Activated T-cell treated with anti-CD3 and anti-CD28 coated beads for 4 hours (primary cell): ENCODE measurements around the gene TCP11.

Source experiments
- DNase-seq: peaks from one replicate; pipeline ENCODE4 v3.0.0-alpha.2; 2020

TCP11 gene

DNA sequence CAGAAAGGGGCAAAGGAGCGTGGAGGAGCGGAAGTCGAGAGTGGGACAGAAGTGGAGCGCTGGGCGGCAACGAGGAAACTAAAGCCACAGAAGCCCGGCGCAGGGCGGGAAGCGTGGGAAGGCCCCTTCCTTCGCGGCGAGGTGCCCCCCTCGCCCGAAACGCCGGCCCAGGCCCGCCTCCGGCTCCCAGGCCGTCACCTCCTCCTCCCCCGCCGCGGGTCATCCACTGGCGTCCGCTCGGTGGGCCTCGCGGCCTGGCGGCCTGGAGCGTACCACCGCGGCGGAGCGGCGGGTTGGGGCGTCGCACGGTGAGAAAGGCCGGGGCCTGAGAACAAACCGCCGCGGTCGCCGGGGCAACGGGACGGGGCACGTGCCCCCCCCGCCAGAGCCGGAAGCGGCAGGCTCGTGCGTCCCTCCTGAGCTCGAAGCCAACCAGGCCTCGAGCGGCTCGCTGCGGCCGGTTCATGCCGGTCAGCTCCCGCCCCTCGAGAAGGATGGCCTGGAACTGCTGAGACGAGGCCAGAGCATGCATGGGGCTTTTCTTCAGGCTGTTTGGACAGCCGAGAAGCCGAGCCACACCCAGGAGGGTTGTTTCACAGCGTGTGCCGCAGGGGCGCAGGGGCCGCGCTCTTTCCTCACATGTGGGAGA, at the start of gene TCP11:
TSS of gene TCP11 (minus strand) at position 333 of the 649 bp plus-strand sequence. CDS start 469 bp downstream, outside the sequence.
- no peak for DNase-seq

DNA sequence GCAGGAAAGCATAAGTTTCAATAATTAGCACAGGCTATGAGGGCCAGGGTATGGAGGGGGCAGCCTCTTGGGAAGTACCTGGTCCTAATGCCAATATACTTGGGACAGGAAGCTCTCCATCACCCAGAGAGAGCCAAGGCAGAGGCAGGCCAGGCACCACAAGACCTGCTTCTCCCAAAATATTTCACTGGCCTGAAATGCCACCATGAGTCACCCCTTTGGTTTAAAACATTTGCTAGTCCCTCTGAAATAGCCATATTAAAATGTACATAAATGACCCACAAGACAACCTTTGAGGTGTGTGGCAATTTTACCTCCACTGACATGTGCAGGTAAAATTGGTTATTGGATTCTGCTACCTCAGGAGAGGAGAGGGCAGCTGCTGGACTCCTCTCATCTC, 49.2 kb upstream of the TCP11 start:
- DNase-seq: no peak

DNA sequence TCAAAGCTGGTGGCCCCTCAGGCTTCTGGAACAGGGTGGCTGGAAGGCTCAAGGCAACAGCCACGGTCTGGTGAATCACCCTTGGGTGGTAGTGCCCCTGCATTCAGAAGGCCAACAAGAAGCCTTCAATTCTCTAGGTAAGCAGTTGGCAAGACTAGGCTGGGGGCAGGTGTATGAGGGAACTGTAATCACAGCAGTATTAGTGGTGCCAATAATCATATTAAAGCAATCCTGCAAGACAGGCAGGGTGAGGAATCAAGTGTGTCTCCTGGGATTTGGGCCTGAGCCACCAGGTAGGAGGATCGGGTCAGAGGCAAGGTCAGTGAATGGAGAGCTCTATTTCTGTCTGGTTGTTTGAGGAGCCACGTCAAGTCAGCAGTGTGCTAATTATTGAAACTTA, 47.7 kb upstream of the TCP11 start:
- DNase-seq: no peak

DNA sequence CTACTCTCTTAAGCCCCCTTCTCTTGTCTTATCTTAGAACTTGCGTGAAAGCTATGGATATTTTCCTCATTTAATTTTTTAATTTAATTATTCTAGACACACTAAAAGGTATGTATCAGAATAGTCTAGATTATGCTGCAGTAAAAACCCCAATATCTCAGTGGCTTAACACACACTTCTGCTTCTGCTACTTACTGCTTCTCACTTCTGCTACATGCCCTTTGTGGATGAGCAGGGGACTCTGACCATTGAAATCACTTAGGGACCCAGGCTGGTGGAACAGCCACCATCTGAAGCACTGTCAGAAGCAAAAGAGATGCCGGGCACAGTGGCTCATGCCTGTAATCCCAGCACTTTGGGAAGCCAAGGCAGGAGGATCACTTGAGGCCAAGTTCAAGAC, 45.4 kb upstream of the TCP11 start:
- DNase-seq: no peak

DNA sequence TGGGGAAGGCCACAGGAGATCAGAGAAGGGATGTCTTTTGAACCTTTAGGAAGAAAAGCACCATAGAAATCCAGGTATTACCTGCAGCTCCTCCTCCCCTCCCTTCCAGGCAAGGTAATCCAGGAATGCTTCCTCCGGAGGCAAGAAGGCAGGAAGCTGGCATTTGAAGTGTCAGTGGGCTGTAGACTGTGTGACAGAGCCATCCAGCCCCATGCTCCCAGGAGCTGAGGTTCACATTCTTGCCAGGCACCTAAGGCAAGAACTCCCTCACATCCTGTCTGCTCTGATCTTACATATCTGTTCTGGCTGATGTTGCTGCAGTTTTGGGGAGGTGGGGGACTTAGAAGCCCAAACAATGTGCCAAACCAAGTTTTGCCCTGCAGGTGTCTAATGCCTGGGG, 44.8 kb upstream of the TCP11 start:
- no peak for DNase-seq

DNA sequence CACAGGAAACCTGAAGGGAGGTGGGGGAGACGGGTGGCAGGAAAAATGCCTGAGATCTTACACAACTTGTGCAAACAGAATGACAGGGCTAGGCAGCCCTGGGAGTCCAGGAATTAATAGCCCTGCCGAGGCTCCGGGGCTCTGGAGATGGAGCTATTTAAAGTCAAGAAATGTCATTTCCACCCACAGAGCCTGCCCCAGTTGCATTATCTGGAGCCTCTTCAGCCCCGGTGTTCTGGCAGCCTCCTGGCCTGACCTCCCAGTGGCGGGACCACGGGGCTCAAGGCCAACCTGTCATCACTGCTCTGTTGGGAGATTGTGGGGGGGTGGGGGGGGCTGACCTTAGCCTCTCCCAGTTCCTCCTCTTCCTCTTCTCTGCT, 44.2 kb upstream of the TCP11 start:
- no peak for DNase-seq

DNA sequence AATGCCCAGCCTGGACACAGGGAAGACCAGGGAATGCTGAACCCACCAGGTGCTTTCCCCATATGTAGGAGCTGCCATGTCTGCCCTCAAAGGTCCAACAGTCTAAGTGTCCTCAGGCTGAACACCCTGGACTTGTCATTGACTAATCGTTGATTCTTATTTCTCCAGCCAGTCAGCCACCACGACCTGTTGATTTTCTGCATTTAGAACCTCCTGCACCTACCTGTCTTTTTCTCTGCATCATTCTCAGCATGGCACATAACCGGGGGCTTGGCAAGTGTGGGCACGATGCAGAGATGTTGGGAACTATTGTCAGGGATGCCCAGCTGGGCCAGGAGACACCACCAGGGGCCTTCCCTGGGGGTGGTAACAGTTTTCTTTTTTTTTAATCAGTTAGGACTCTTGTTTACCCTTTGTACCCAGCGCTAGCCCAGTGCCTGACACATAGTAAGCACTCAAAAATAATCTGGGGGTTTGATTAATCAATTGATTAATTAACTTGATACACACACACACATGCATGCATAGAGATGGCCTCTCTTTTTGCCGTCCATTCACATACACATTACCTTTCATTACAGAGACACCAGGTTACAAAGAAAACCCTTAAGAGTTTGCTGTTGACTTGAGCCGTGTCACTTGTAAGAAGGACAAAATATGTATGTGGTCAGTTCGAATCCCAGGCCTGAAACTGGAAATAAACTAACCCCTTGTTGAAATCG, 43.6 kb upstream of the TCP11 start:
- DNase-seq: no peak

DNA sequence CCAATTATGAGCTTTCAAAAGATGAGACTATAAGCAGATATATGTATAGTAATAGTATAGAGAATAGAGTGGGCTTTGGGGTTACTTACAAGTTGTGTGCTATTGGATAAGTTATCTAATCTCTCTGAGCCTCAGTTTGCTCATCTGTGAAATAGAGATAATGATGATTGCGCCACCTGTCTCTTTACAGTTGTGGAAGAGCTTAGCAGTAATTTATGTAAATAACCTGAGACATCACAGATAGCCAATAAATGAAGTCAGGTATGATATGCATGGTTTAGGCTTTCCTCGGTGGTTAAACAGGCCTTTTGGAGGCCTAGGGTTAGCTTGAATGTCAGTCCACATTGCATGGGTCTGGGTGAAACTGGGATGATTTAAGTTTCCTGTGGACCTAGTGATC, 42.8 kb upstream of the TCP11 start:
- no peak for DNase-seq

DNA sequence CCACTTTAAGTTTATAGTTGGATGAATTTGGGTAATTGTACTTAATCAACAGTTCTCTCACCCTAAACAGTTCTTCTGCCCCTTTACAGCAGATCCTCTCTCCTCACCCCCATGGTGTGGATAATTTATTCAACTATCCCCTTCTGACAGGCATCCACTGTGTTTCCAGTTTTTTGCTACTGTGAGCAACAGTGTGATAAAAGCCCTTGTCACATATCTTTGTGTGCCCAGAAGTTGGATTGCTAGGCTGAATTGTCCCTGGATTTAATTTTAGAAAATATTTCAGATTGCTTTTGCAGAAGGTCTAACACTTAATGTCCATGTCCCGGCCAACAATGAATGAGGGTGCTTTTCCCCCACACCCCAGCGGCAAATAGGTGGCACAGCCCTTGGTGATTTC, 42.1 kb upstream of the TCP11 start:
- DNase-seq: no peak

DNA sequence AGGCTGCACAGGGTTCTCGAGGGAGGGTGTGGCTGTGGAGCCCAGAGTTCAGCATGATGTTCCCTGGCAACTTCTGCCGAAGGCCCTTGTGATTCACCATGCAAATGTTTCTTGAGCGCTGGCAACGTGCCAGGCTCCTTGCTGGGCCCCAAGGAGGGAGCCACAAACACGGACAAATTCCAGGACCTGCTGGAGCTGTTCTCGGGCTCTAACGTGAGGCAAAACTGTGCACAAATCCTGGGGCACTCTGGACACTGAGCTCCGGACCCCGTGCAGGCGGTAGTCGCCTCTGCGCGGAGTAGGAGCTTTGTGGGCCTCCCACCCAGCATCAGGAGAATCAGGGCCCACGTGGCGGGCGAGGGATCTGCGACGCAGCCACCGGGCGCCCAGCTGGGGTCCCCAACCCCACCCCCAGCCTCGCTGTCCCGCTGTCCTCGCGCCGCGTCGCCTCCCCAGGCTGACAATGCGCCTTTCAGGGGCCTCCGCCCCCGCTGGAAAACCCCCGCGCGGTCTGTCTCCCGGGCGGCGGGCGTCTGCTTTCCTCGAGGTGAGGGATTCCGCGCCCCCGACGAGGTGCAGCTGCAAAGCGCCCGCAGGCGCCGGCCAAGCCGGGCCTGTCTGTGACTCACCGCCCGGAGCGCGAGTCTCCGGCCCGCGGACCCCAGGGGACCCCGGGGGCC, 40.9 kb upstream of the TCP11 start:
- DNase-seq: no peak

DNA sequence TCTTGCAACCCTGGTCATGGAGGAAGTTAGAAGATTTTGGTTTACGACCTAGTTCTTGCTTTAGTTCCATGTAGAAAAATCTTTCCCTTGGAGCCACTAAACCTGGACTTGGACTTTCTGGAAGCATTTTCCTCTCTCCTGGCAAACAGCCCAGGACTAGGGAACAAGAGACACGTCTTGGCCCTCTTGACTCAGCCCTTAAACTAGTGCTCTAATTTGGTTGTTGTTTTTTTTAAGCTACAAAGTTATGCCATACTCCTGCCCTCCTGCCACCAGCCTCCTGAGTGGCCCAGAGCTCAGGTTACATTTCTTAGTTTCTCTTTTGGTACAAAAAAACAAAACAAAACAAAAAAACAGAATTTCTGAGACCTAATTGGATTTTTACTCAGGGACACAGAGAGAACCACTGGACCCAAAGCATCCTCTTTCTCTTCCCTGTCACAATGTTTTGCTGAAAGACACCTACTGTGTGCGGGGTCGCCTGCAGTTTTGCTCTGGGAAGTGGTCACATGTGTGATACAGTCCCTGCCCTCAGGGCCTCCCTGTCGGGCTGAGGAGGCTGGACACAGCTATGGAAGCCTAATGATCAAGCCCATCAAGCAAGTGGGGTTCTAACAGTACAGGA, 40.3 kb upstream of the TCP11 start:
- no peak for DNase-seq

DNA sequence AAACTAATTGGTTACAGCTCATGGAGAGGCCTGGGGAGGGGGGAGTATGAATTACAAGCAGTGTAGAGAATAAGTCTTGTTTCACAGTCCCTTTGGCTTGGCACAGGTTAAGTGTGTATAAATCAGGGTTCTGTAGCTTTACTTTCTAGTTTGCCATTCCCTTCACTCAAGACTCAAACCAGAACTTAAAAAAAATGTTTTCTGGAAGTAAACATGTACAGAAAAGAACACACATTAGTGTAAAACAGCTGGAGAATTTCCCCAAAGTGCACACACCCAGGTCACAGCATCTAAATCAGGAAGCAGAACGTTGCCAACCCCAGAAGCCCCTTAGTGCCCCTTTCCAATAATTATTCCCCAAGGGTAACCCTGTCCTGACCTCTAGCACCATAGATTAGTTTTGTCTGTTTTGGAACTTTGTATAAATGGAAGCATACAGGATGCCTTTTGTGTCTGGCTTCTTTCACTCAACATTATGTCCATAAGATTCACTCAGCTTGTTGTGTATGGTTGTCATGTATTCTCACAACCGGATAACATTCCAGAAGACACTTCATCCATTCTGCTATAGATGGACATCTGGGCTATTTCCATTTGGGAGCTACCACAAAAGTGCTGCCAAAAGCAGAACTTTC, 38.9 kb upstream of the TCP11 start:
- DNase-seq: no peak

DNA sequence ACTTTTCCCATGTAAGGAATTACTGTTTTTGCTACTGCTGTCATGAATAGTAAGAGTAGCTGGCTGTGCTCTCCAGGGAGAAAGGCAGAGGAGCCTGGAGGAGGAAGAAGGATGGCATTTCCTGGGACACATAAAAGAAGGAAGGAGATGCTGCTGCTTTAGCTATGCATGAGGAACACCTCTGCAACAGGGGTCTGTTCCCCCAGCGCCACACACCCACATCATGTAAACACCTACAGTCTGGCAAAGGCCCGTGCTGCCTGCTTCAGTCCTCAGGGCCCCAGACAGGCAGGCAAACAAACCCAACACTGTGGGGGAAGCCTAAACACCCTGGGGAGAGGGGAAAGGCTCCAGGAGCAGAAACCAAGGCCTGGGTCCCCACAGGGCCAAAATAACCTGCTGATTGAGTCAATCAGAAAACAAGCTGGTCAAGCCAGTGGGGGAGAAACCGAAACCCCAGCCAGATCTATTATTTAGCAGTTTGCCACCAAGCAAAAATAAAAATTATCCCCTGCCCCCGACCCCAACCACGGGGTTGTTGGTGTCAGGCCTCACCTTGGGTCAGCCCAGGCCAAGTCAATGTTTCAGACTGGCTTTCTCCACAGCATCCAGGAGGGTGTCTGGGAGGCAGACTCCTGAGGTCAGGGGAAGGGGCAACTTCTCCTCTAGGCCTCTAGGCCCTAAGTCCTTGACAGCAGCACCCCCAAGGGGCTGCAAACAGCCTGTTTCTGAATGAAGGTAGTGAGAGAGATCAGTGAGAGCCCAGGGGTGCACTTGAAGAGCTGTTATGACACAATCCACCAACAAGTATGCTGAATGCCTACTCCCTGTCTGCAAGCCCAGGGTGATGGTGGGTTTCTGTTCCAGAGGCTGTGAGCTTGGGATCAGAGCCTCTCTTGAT, 38.0 kb upstream of the TCP11 start:
- DNase-seq: no peak

DNA sequence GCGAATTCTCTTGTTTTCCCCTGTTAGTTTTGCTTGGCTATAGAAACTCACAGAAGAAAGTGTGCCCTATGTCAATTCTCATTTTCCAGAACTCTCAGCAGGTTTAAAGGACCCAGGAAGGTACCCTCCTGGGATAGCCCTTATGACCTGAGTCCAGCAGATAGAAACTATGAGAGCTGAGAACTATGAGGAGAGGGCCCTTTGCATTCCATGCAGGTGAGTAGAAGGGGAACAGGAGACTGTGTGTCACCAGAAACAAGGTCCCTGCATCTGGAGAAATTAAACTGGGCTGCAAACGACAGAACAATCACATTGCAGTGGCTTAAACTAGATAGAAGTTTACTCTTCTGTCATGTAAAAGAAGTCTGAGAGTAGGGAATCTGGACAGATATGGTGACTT, 36.9 kb upstream of the TCP11 start:
- no peak for DNase-seq

DNA sequence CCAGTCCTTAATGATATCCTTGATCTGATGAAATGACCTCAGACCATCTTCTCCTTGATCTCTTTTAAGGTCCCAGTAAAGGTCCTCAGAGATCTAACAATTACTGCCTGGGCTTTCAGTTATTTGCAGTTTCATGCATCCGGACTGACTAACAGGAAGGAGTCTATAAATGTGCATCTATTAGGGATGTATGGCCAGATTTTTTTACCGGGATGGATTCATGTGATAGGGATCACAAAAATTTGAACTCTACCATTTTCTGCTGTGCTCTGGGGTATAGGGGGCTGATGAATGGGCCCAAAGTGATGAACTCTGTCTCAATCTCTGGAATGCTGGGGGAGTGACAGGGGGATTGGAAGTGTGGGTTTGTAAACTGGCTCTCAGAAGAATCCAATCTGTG, 36.5 kb upstream of the TCP11 start:
- DNase-seq: no peak

DNA sequence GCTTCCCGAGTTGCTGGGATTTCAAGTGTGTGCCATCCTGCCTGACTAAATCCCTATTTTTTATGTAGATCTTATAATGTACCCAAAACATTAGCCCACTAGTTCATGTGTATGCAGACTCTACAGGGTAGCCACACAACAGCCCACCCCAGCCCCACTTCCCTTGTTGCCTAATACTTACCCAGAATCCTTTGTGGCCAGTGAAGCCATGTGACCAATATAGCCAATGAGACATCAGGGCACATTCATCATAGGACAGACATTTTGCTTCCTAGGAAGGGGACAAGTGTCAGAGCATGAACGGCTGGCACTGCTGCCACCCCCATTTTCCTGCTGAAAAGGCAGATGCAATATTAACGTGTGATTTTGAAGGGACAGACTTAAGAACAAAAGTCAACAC, 36.0 kb upstream of the TCP11 start:
- no peak for DNase-seq

DNA sequence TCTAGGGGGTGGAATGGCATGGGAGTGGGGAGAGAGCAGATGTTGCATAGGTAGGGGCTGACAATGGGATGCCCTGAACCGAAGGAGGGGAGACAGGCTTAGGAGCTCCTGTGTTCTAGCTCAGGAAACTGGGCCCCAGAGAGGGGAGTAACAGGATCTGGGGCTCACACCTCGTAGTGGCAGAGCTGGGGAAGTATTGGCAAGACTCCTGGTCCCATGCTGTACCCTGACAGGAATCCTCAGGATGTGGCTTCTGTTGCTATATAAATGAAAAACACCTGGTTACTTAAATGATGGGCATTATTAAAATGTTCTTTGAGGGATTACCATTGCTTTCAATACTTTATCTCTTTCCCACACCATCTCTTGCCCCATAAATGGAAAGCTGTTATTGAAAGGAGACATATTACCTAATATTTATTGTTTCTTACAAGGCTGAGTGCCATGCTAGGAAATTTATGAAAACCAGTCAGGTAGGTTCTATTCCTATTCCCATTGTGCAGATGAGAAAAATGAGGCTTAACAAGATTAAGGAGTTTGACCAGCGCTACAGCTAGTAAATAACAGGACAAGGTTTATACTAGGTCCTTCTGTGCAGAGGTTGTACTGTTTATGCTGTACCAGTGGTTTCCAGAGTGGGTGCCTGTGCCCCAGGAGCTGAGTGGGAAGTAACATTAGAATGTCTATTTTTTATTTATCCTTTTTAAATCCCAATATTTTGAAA, 35.3 kb upstream of the TCP11 start:
- DNase-seq: no peak

DNA sequence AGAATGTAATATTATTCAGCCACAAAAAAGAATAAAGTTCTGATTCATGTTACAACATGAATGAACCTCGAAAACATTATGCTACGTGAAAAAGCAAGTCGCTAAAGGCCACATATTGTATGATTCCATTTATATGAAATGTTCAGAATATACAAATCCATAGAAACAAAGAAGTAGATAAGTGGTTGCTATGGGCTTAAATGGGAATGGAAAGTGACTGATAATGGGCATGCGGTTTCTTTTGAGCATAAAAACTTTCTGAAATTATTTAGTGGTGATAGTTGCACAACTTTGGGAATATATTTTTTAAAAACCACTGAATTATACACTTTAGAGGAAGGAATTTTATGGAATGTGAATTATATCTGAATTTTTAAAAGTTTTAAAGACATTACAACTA, 33.4 kb upstream of the TCP11 start:
- DNase-seq: no peak

DNA sequence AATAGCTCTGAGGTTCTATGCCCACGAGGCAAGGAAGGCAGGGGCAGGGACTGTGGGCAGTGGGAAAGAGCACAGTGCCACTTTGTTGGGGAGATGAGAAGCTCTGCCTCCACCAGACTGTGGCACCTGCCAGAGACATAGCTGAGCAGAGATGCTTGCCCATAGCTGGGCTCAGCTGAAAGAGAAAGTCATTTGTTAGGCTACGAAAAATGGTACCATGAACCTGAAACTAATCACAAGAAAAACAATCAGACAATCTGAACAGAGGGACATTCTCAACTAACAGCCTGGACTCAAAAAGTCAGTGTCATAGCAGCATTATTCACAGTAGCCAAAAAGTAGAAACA, 32.9 kb upstream of the TCP11 start:
- DNase-seq: no peak

DNA sequence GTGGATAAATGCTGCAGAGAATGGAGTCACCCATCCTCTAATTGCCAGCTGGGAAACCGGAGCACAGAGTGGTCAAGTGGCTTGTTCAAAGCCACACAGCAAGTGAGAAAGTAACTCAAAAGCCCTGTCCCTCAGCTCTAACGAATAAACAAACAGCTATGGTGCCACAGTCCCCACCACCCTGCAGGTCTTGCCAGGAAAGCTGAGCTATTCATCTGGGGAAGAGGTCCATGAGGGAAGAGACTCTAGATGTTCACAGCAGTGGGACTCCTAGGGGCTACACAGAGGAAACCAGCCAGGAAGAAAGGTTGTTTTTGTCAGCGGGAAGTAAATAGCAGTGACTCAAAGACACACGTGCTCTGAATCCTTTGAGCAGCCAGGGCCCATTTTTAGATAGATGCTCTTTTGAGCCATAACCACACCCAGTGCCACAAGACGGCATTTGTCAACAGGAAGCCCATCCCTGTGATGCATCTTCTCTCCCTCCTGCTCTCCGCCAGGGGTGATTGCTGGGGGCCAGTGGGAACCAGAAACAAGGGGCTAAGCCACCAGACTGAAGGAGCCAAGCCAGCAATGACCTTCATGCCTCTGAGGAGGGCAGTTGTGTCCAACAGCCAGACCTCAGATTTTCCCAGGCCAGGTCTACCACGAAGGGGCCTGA, 32.4 kb upstream of the TCP11 start:
- DNase-seq: no peak

DNA sequence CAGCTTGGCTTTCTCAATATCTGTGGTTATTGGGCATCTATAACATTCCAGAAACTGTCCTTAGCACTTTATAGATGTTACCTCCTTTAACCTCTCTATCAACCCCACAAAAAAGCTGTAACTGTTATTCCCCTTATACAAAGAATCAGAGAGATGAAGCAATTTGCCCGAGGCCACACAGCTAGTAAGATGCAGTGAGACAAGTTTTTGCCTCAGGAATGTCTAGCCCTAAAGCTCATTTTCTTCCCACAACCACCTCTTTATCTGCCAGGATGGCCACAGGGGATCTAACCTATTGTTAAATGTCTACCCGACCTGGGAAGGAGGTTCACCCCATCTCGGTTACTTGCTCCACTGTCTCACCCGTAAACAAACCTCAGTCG, 31.9 kb upstream of the TCP11 start:
- DNase-seq: no peak
